ENCODE measurements around the gene TBX10. TPM values are rescaled to one million over a fixed set of nuclear protein-coding genes. Genes with fewer than 3 reads are reported as not detected.
A peak's percentile ranks its signal among the peaks of the same experiment; 100 is the strongest.

Gene TBX10
- total and polyA plus RNA-seq, 2 donors (not counting 3 experiments of a cell fraction or from before 2014, with no cell fraction given), result not detected

DNA sequence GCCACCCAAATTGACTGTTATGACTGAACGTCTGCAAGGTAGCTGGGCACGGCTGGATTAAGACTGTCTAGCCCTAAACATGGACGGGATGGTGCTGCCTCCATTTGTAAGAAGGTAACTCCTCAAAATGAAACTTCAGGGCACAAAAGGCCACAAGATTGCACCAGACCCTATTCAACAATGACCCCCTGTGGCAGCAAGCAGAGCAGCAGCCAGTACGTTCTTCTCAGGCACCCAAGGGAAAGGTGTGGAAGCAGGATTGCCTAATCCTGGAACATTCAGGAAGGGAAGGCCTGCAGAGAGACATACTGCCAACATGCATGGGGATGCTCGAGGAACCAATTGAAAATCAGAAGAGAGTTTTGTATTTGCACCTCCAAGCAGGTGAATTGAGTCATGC, 4.5 kb upstream of the TBX10 start:
- Histone ChIP-seq H4K20me1 (replicated peaks; ENCODE audit: control insufficient read depth, extremely low read depth, insufficient read depth, low read length) (no peaks in the 10 kb centered on the region), H3K9ac (replicated peaks; ENCODE audit: extremely low read depth, insufficient read depth, low read length) (no peak overlapping the region), H3K36me3 (ENCODE audit: control insufficient read depth in 2 of 2, extremely low read depth in 1 of 2, insufficient read depth in 2 of 2, low read length in 2 of 2) (no peaks in the 10 kb centered on the region), H3K27ac (ENCODE audit: insufficient read depth, low read depth, low read length) (no peak overlapping the region), H3K9me3 (replicated peaks; ENCODE audit: control insufficient read depth, insufficient read depth, low read length) (no peaks in the 10 kb centered on the region), H3K79me2 (ENCODE audit: control insufficient read depth, insufficient read depth, low read length) (no peaks in the 10 kb centered on the region), H3K9me1 (replicated peaks; ENCODE audit: control insufficient read depth, extremely low read depth, insufficient read depth, low read length) (no peaks in the 10 kb centered on the region), H3K4me3 (replicated peaks in 1 of 3; ENCODE audit: insufficient read depth in 1 of 3, low read depth in 1 of 3, low read length in 3 of 3) (no peak overlapping the region), H3K4me1 (ENCODE audit: control insufficient read depth, extremely low read depth, insufficient read depth, low read length) (no peaks in the 10 kb centered on the region), H2AFZ (ENCODE audit: low read depth, low read length) (no peak overlapping the region), H3K4me2 (ENCODE audit: insufficient read depth, low read length) (no peak overlapping the region), H3K27me3 (ENCODE audit: control insufficient read depth in 2 of 2, insufficient read depth in 2 of 2, low read length in 2 of 2) (no peaks in the 10 kb centered on the region)
- BruUV-seq (replicated peaks), result no TSS peak
- CTCF ChIA-PET, result interaction anchor here (1.4 to 1.8 kb wide), 2 partner anchors 8 to 30 kb away, joined by 3 to 4 read pairs; no protein-coding TSS in a partner anchor
- TF ChIP-seq FOS (IDR thresholded peaks at IDR 0.05; ENCODE audit: borderline replicate concordance, insufficient read depth, low read length) (no peak), POLR2AphosphoS5 (IDR thresholded peaks at IDR 0.05; ENCODE audit: insufficient read depth, low read depth, low read length) (no peak), MYC (IDR thresholded peaks at IDR 0.05; ENCODE audit: low read depth, low read length) (no peak), EZH2 (IDR thresholded peaks at IDR 0.05; ENCODE audit: borderline replicate concordance, low read depth, low read length, severe bottlenecking) (no peak), POLR2A (IDR thresholded peaks at IDR 0.05; ENCODE audit: low read depth, low read length) (no peak), JUN (IDR thresholded peaks at IDR 0.05; ENCODE audit: borderline replicate concordance, insufficient read depth, insufficient read length, low read depth) (no peak)
- TF ChIP-seq, protein P1, sequence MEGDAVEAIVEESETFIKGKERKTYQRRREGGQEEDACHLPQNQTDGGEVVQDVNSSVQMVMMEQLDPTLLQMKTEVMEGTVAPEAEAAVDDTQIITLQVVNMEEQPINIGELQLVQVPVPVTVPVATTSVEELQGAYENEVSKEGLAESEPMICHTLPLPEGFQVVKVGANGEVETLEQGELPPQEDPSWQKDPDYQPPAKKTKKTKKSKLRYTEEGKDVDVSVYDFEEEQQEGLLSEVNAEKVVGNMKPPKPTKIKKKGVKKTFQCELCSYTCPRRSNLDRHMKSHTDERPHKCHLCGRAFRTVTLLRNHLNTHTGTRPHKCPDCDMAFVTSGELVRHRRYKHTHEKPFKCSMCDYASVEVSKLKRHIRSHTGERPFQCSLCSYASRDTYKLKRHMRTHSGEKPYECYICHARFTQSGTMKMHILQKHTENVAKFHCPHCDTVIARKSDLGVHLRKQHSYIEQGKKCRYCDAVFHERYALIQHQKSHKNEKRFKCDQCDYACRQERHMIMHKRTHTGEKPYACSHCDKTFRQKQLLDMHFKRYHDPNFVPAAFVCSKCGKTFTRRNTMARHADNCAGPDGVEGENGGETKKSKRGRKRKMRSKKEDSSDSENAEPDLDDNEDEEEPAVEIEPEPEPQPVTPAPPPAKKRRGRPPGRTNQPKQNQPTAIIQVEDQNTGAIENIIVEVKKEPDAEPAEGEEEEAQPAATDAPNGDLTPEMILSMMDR (IDR thresholded peaks at IDR 0.05; ENCODE audit: extremely low read depth in 1 of 2, insufficient read depth in 1 of 2, low read depth in 1 of 2, low read length in 2 of 2), result peak in 1 of 2 donors; percentile 15
- dilution Hi-C loops (cut with MboI; ENCODE audit: extremely low pct_ligation_motif_present, low sequenced_read_pairs), result no loop called here
- POLR2A ChIA-PET, result no interaction called here
- intact Hi-C loops (cut with micrococcal nuclease), result no loop called here
- DNase-seq (ENCODE audit: low read depth, low spot score) (no peak), FAIRE-seq (no peak)
